Central memory CD8-positive, alpha-beta T cell (primary cell): ENCODE measurements around the gene ATP2B2.
A peak's percentile ranks its signal among the peaks of the same experiment; 100 is the strongest.

ENCODE experiments used
- ATAC-seq: fragments of 150-1000 bp; cut with Tn5 transposase; replicated peaks from 2 replicates; pipeline ENCODE4 v1.10.0; 2022; ENCODE audit warnings: mild to moderate bottlenecking, moderate FRiP score, moderate number of reproducible peaks; ENCODE audit not compliant: poor library complexity, severe bottlenecking; ENCODE audit errors: extremely low read depth
- DNase-seq, 2 donors: peaks; one replicate each; pipeline ENCODE4 v3.0.0; 2021; ENCODE audit warnings: low spot score in 2 of 2
- H3K27ac Mint-ChIP-seq: one replicate; pipeline ENCODE4 v1.8.0; 2022; ENCODE audit warnings: low read depth, mild to moderate bottlenecking, moderate library complexity, mixed read lengths
- H3K27me3 Mint-ChIP-seq: one replicate; pipeline ENCODE4 v1.8.0; 2022; ENCODE audit warnings: mixed read lengths
- H3K36me3 Mint-ChIP-seq: one replicate; pipeline ENCODE4 v1.8.0; 2022; ENCODE audit warnings: mild to moderate bottlenecking, moderate library complexity, mixed read lengths; ENCODE audit not compliant: insufficient read depth
- H3K4me1 Mint-ChIP-seq: one replicate; pipeline ENCODE4 v1.8.0; 2022; ENCODE audit warnings: mixed read lengths
- H3K4me3 Mint-ChIP-seq: one replicate; pipeline ENCODE4 v1.8.0; 2022; ENCODE audit warnings: mild to moderate bottlenecking, moderate library complexity, mixed read lengths
- H3K9me3 Mint-ChIP-seq: one replicate; pipeline ENCODE4 v1.8.0; 2022; ENCODE audit warnings: mixed read lengths

The ATP2B2 gene

DNA sequence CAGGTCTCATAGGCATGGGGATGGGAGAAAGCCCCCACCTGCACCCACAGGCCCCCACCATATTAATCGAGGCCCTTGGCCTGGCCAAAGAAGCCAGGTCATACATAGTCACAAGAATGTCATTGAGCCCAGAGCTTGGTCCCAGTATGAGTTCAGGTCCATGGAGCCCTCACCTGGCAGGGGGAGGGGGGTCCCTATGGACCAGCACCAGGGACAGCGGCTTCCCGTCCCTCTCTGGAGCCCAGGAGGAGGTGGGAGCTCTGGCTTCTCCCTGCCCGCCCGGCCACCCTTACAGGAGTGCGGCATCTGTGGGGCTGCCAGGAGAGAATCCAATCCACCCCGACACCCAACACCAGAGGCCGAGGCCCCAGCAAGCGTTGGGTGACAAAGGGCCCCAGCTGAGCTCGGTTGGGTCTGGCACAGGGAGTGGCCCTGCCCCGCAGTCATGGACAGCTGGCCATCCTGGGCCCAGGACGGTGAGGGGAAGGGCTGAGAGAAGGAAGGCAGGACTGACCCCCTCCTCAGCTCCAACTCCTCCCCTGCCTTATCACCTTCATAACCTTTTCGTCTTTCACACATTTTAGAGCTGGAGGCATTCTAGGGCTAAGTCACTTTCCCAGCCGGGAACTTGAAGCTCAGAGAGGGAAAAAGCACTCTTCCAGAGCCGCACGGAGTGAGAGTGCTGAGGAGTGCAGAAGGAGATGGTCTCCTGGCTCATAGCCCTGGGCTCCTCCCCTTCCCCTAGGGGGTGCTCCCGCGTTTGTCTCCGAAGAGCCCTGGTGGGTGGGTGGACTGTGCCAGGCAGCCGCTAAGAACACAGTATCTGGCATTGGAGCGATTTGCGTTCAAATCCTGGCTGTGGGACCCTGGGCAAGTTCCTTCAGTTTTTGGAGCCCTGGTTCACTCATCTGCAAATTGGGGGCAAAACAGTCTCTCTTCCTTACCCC is 54.6 kb downstream of the ATP2B2 start:
- DNase-seq (no peak), ATAC-seq (no peak)
- H3K27ac Mint-ChIP-seq, result no peak overlapping the region
- H3K27me3 Mint-ChIP-seq, result peaks cover 18% of the 10 kb centered on the region
- no peak overlapping the region for H3K4me3 Mint-ChIP-seq
- no peaks in the 10 kb centered on the region for H3K36me3 Mint-ChIP-seq
- no peaks in the 10 kb centered on the region for H3K9me3 Mint-ChIP-seq
- H3K4me1 Mint-ChIP-seq, result no peaks in the 10 kb centered on the region

- no peak overlapping the region for H3K27ac Mint-ChIP-seq
- DNase-seq, result no peak
- no peak overlapping the region for H3K4me3 Mint-ChIP-seq
- no peak for ATAC-seq
- H3K36me3 Mint-ChIP-seq, result no peaks in the 10 kb centered on the region
- peaks cover 6% of the 10 kb centered on the region for H3K4me1 Mint-ChIP-seq
- peaks cover 23% of the 10 kb centered on the region for H3K27me3 Mint-ChIP-seq
- H3K9me3 Mint-ChIP-seq, result no peaks in the 10 kb centered on the region
Observed at GRCh38 chr3:10449436-10449835, 56.0 kb downstream of the ATP2B2 start.

- Mint-ChIP-seq H3K4me1 (peaks cover 10% of the 10 kb centered on the region), H3K27me3 (peaks cover 27% of the 10 kb centered on the region), H3K27ac (no peak overlapping the region), H3K9me3 (no peaks in the 10 kb centered on the region), H3K36me3 (no peaks in the 10 kb centered on the region), H3K4me3 (no peak overlapping the region)
- no peak for DNase-seq
- no peak for ATAC-seq
Observed at GRCh38 chr3:10448544-10448943, 56.8 kb downstream of the ATP2B2 start.

- Mint-ChIP-seq H3K27me3 (peaks cover 25% of the 10 kb centered on the region), H3K4me3 (no peak overlapping the region)
- ATAC-seq, result no peak
Observed at GRCh38 chr3:10447527-10448260, 57.7 kb downstream of the ATP2B2 start.

GRCh38 chr3:10447110-10447509 is 58.3 kb downstream of the ATP2B2 start:
- Mint-ChIP-seq H3K4me3 (no peak overlapping the region), H3K27me3 (peaks cover 20% of the 10 kb centered on the region), H3K9me3 (no peaks in the 10 kb centered on the region), H3K27ac (no peak overlapping the region), H3K36me3 (no peaks in the 10 kb centered on the region), H3K4me1 (peaks cover 10% of the 10 kb centered on the region)
- DNase-seq (no peak), ATAC-seq (no peak)

More at GRCh38 chr3:10447527-10448260, 57.7 kb downstream of the ATP2B2 start:
- H3K9me3 Mint-ChIP-seq, result no peaks in the 10 kb centered on the region
- H3K27ac Mint-ChIP-seq, result no peak overlapping the region
- peaks cover 10% of the 10 kb centered on the region for H3K4me1 Mint-ChIP-seq
- H3K36me3 Mint-ChIP-seq, result no peaks in the 10 kb centered on the region
- DNase-seq, result no peak

- Mint-ChIP-seq H3K4me3 (no peak overlapping the region), H3K36me3 (no peaks in the 10 kb centered on the region), H3K27ac (no peak overlapping the region), H3K9me3 (no peaks in the 10 kb centered on the region), H3K27me3 (peaks cover 9% of the 10 kb centered on the region), H3K4me1 (peaks cover 10% of the 10 kb centered on the region)
- ATAC-seq (no peak), DNase-seq (no peak)
Observed at GRCh38 chr3:10445561-10446175, 59.7 kb downstream of the ATP2B2 start.

- Mint-ChIP-seq H3K36me3 (no peaks in the 10 kb centered on the region), H3K27ac (peak overlapping the region; percentile 72)
- ATAC-seq, result no peak
Observed at GRCh38 chr3:10444511-10444910, 60.9 kb downstream of the ATP2B2 start.

GRCh38 chr3:10444110-10444429 is 61.3 kb downstream of the ATP2B2 start:
- Mint-ChIP-seq H3K27ac (peak overlapping the region; percentile 72), H3K27me3 (peaks cover 9% of the 10 kb centered on the region), H3K4me1 (peaks cover 10% of the 10 kb centered on the region), H3K4me3 (no peak overlapping the region), H3K36me3 (no peaks in the 10 kb centered on the region), H3K9me3 (no peaks in the 10 kb centered on the region)
- ATAC-seq, result no peak
- DNase-seq, result no peak

More at GRCh38 chr3:10444511-10444910, 60.9 kb downstream of the ATP2B2 start:
- DNase-seq, result no peak
- H3K27me3 Mint-ChIP-seq, result peaks cover 9% of the 10 kb centered on the region
- peaks cover 10% of the 10 kb centered on the region for H3K4me1 Mint-ChIP-seq
- no peaks in the 10 kb centered on the region for H3K9me3 Mint-ChIP-seq
- H3K4me3 Mint-ChIP-seq, result no peak overlapping the region

GRCh38 chr3:10443272-10444109 is 61.9 kb downstream of the ATP2B2 start:
- Mint-ChIP-seq H3K4me3 (no peak overlapping the region), H3K4me1 (peaks cover 10% of the 10 kb centered on the region), H3K36me3 (no peaks in the 10 kb centered on the region), H3K27me3 (peaks cover 9% of the 10 kb centered on the region), H3K27ac (no peak overlapping the region), H3K9me3 (no peaks in the 10 kb centered on the region)
- DNase-seq (no peak), ATAC-seq (no peak)

DNA sequence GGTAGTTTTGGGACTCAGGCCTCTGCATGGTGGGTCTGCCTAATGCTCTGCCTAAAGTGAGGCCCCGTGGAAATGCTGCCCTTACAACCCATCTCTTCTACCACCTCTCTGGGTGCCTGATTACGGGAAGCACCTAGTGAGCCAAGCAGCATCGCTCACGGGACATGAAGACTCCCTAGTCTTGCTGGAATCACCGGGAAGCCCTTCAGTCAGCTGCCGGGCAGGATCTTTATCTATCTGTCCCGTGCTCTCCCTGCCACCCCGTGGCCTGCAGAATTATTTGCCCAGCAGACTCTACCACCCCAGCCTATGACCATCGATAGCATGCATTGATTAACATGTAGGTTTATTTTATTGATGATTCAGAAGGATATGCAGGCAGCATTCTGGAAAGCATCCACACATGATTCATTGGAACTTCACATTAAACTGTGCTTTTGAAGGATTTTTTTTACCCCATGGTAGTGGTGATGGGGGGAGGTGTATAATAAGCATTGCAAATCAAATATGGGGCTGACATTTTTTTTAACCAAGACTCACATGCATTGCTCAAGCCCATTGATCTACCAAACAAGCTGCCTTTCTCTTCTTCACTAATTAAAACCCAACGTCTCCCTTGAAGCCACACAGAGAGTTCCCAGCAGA is 63.1 kb downstream of the ATP2B2 start:
- Mint-ChIP-seq H3K27ac (no peak overlapping the region), H3K4me3 (no peak overlapping the region), H3K4me1 (peaks cover 22% of the 10 kb centered on the region), H3K9me3 (no peaks in the 10 kb centered on the region), H3K27me3 (peaks cover 9% of the 10 kb centered on the region), H3K36me3 (peaks cover 1% of the 10 kb centered on the region)
- ATAC-seq (no peak), DNase-seq (no peak)

DNA sequence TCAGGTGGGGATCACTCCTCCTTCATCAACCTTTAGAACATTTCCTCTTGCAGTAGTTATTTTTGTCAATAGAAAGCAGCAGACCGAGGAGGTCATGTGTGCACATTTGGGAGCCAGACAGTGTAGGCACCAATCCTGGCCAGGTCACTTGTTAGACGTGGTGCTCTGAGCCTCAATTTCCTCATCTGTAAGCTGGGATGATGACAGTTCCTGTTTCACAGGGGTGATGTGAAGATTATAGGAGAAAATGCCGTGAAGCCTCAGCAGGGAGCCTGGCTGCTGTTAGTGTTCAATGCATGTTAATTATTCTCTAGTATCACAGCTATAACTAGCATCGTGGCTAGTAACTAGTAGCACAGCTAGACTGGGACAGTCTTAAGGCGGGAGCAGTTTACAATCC is 64.7 kb downstream of the ATP2B2 start:
- H3K4me1 Mint-ChIP-seq, result peaks cover 34% of the 10 kb centered on the region
- no peak overlapping the region for H3K4me3 Mint-ChIP-seq
- DNase-seq (no peak), ATAC-seq (no peak)
- H3K36me3 Mint-ChIP-seq, result peaks cover 1% of the 10 kb centered on the region
- peaks cover 9% of the 10 kb centered on the region for H3K27me3 Mint-ChIP-seq
- H3K27ac Mint-ChIP-seq, result peak overlapping the region; percentile 26
- H3K9me3 Mint-ChIP-seq, result no peaks in the 10 kb centered on the region
